Skin of body (tissue), 2 donors: ENCODE measurements around the gene CDCP1. TPM values are rescaled to one million over a fixed set of nuclear protein-coding genes. Genes with fewer than 3 reads are reported as not detected.

Source experiments
- small RNA-seq: library from RNA; depleted of rRNA; stranded (forward); fragments of <200 nt; gene quantifications from one replicate; pipeline ENCODE3, GENCODE V24; 2014; ENCODE audit warnings: low replicate concordance
- total RNA-seq: library from RNA; depleted of rRNA; stranded (reverse); fragments of >200 nt; gene quantifications from one replicate; pipeline ENCODE4 v1.2.3, GENCODE V29; 2014

CDCP1 gene
- total RNA-seq, 1 donor from 2014 or later: 8.5 TPM

Small RNAs within 50 kb of the gene (small RNA-seq; reads per million reads assigned to genes)
- 0.09 reads per million for gene RNU5B-3P

Other genes with a start within 250 kb of the CDCP1 start
- 44.7 TPM for gene ZDHHC3, start 170.2 kb downstream of the CDCP1 start, total RNA-seq
- gene EXOSC7, start 170.1 kb downstream of the CDCP1 start, total RNA-seq: 40.7 TPM
- 54.6 TPM for gene CLEC3B, start 120.1 kb downstream of the CDCP1 start, total RNA-seq
- gene TMEM158, start 79.9 kb upstream of the CDCP1 start, total RNA-seq: 2.4 TPM
- 14.7 TPM for gene LARS2, start 242.2 kb upstream of the CDCP1 start, total RNA-seq